GM21723 (cell line): ENCODE measurements around the gene SH2D6.
"Not testable (repeated sequence)": the region's sequence is repeated elsewhere in the genome, so short reads cannot be mapped to it uniquely, and the experiment has no call there.

Experiments used
- ATAC-seq: cut with Tn5 transposase; IDR thresholded peaks from one replicate; pipeline ENCODE4 v1.9.1; 2021; ENCODE audit warnings: mild to moderate bottlenecking, moderate library complexity; ENCODE audit not compliant: unreplicated experiment

SH2D6 gene

GRCh38 chr2:85468096-85468703 lies 49.7 kb downstream of the SH2D6 start:
- ATAC-seq: no peak

DNA sequence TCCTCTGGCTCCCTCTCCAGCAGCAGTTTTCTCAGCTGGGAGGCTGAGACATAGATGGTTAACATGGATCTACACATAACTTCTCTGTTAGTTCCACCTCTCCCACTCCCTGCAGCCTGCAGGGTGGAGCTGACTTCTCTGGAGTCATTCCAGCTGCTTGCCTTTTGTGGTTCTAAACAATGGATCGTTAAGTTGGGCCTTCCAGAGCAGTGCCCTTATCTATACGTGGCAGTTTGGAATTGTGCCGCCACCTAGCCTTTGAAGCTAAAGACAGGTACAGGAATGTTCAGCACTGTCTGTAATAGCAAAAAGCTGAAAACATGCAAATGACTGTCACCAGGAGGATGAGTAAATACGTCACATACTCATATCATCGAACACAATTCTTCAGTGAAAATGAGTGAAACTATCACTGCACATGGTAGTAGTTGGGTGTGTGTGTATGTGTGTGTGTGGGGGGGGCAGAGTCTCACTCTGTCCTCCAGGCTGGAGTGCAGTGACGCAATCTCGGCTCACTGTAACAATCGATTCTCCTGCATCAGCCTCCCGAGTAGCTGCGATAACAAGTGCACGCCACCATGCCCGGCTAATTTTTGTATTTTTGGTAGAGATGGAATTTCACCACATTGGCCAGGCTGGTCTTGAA lies 50.3 kb downstream of the SH2D6 start:
- ATAC-seq: no peak

DNA sequence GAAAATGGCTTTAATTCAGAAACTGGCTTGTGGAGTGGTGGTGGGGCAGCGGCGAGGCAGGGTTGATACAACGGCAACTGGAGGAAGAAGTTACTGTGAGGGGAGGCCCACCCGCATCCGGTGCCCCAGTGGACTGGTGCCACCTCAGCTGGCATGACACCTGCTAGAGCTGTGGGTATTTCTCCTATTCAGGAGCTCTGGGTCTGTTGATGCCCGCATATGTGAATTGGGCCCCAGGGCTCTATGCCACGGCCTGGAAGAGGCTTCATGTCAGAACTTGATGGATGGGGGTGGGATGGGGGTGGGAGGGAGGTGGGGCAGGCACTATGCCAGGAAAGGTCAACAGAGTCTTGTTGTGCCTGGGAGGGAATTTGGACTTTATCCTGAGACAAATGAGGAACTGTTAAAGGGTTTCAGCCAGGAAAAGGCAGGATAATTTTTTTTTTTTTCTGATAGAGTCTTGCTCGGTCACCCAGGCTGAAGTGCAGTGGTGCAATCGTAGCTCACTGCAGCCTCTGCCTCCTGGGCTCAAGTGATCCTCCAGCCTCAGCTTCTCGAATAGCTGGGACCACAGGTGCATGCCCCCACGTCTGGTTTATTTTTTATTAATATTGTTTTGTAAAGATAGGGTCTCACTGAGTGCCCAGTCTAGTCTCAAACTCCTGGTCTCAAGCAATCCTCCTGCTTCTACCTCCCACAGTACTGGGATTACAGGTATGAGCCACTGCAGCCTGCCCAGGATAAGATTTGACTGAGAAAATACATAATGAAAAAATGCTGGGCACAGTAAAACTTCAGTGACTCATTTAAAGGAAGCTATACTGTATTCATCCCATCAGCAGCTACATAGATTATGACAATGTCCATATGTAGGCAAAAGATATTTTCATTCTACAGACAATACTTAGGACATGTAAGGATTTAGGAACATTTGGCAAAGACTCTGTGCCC lies 52.6 kb downstream of the SH2D6 start:
- no peak for ATAC-seq

DNA sequence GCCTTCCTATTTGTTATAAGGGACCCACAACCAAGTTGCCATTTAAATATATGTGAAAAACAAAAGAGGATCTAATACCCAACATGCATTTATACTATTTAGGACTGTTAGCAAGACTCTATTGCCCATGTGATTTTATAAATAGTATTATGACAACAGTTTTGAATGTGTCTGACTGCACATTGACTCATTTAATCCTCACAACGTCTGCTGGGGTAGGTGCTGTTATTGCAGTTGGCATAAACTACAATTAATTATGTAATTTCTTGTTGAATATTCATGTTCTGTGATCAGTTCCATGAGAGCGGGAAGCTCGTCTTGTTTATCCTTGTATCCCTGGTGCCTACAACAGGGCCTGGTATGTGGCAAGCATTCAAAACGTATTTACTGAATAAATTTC lies 53.7 kb downstream of the SH2D6 start:
- no peak for ATAC-seq

DNA sequence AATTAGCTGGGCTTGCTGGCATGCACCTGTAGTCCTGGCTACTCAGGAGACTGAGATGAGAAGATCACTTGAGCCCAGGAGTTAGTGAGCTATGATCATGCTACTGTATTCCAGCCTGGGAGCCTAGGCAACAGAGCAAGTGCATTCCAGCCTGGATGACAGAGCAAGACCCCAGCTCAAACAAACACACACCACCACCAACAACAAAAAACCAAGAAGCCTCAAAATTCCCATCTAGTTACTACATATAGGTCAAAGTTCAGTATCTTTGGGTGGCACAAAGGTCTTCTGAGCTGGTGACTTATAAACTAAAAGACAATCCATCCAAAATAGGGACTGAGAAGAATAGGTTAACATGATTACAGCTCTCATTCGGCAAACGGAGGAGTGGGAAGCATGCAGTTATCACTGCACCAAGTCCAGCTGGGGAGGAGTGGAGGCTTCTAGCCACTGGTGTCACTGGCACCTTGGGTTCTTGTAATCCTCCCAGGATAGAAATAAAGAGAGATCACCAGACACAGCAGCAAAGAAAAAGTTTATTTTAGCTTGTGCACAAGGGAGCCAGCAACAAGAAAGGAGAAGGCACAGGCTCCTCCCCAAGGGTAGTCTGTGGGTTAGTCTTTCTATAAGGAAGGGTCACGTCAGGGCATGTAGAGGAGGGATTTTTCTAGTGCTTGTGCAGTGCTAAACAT lies 57.4 kb downstream of the SH2D6 start:
- ATAC-seq: no peak

GRCh38 chr2:85476624-85477023 lies 58.1 kb downstream of the SH2D6 start:
- no peak for ATAC-seq

GRCh38 chr2:85477884-85478283 lies 59.4 kb downstream of the SH2D6 start:
- ATAC-seq: no peak

GRCh38 chr2:85481818-85482777 lies 63.6 kb downstream of the SH2D6 start:
- no peak for ATAC-seq

GRCh38 chr2:85484615-85485014 lies 66.1 kb downstream of the SH2D6 start:
- ATAC-seq: not testable (repeated sequence)

GRCh38 chr2:85485815-85486214 lies 67.3 kb downstream of the SH2D6 start:
- no peak for ATAC-seq
